ENCODE data around the gene TMIGD3.

- no peak for TF ChIP-seq POLR2A (IDR thresholded peaks at IDR 0.05)
- no peak for TF ChIP-seq CTCF (IDR thresholded peaks at IDR 0.05)
- TF ChIP-seq POLR2AphosphoS5 (IDR thresholded peaks at IDR 0.05) = no peak
Observed at GRCh38 chr1:111491070-111491469, 12.4 kb downstream of the TMIGD3 start.

Measured in stomach (tissue), 4 donors.